Mucosa of descending colon (tissue), 3 donors: ENCODE results near the gene ZNF385B. TPM values are rescaled to one million over a fixed set of nuclear protein-coding genes. Genes with fewer than 3 reads are reported as not detected.
"Not testable (repeated sequence)": the region's sequence is repeated elsewhere in the genome, so short reads cannot be mapped to it uniquely, and the experiment has no call there.

Source experiments
- ATAC-seq: fragments of 200-7000 bp; cut with Tn5 transposase; one replicate; pipeline ENCODE4 v1.9.1; 2020; ENCODE audit warnings: mild to moderate bottlenecking, moderate library complexity
- DNase-seq, 3 donors: peaks; one replicate each; pipeline ENCODE4 v3.0.0-alpha.2; 2020
- H3K36me3 ChIP-seq: fragments of 200-600 bp; one replicate; pipeline ENCODE4 v1.8.0; 2021; ENCODE audit warnings: low read depth, mild to moderate bottlenecking
- H3K4me1 ChIP-seq: fragments of 200-600 bp; one replicate; pipeline ENCODE4 v1.8.0; 2021; ENCODE audit warnings: low read depth, mild to moderate bottlenecking
- H3K4me3 ChIP-seq: fragments of 200-600 bp; one replicate; pipeline ENCODE4 v1.8.0; 2021; ENCODE audit warnings: mild to moderate bottlenecking
- H3K9me3 ChIP-seq: fragments of 200-600 bp; one replicate; pipeline ENCODE4 v1.8.0; 2021; ENCODE audit warnings: mild to moderate bottlenecking
- CTCF ChIP-seq: fragments of 200-600 bp; IDR thresholded peaks from one replicate; pipeline ENCODE4 v1.8.0; 2022; ENCODE audit warnings: antibody characterized with exemption, mild to moderate bottlenecking
- intact Hi-C, 2 donors: fragments of 100-400 bp; cut with DNase I in 1 of 2; cut with micrococcal nuclease in 1 of 2; formaldehyde crosslinking; loops; one replicate each; pipeline versions ENCODE4 v1.11.0 to v1.11.1; 2022; cut with DNase I, micrococcal nuclease
- total RNA-seq, 3 donors: library from RNA; stranded (reverse); fragmentation: NEBNext Ultra II Directional in 2 of 3; extraction: Animal tissue kit (Norgen Biotek cat#: 25700) in 2 of 3; gene quantifications; one replicate each; pipeline versions ENCODE4 v1.2.1 to v1.2.4, GENCODE V29; 2021 to 2023
- donor health status: DM: no; HTN: no; CAD: no; lungs with moderate emphysema.
- donor health status: DM: no; HTN: no; CAD: no.
- donor health status: DM: no; HTN: yes; CAD: no.

ZNF385B gene
- total RNA-seq, 3 donors from 2014 or later: 1.2 to 2.2 (median 1.6) TPM

GRCh38 chr2:179642462-179642861, 218.9 kb downstream of the ZNF385B start:
- TF ChIP-seq CTCF: no peak
- H3K4me3 ChIP-seq: no peak overlapping the region
- intact Hi-C loops: no loop called here
- H3K36me3 ChIP-seq: no peaks in the 10 kb centered on the region
- no peak for DNase-seq
- ATAC-seq: no peak
- no peaks in the 10 kb centered on the region for H3K9me3 ChIP-seq
- no peaks in the 10 kb centered on the region for H3K4me1 ChIP-seq

GRCh38 chr2:179636995-179637394, 224.4 kb downstream of the ZNF385B start:
- intact Hi-C loops: no loop called here

GRCh38 chr2:179636100-179636980, 225.1 kb downstream of the ZNF385B start:
- intact Hi-C loops: no loop called here
- no peak for ATAC-seq
- H3K36me3 ChIP-seq: no peaks in the 10 kb centered on the region
- no peaks in the 10 kb centered on the region for H3K9me3 ChIP-seq
- H3K4me1 ChIP-seq: no peaks in the 10 kb centered on the region
- no peak for DNase-seq
- no peak for TF ChIP-seq CTCF
- no peak overlapping the region for H3K4me3 ChIP-seq

More at GRCh38 chr2:179636995-179637394, 224.4 kb downstream of the ZNF385B start:
- DNase-seq: no peak
- Histone ChIP-seq H3K4me3 (no peak overlapping the region), H3K4me1 (no peaks in the 10 kb centered on the region), H3K9me3 (no peaks in the 10 kb centered on the region), H3K36me3 (no peaks in the 10 kb centered on the region)
- no peak for ATAC-seq
- TF ChIP-seq CTCF: no peak

GRCh38 chr2:179631769-179632385, 229.5 kb downstream of the ZNF385B start:
- H3K36me3 ChIP-seq, DNase-seq, H3K4me3 ChIP-seq, ATAC-seq, intact Hi-C loops, H3K4me1 ChIP-seq, H3K9me3 ChIP-seq: not testable (repeated sequence)

GRCh38 chr2:179629776-179630175, 231.6 kb downstream of the ZNF385B start:
- ATAC-seq, H3K36me3 ChIP-seq, DNase-seq, H3K4me1 ChIP-seq, intact Hi-C loops, H3K4me3 ChIP-seq, H3K9me3 ChIP-seq: not testable (repeated sequence)

GRCh38 chr2:179626261-179626660, 235.2 kb downstream of the ZNF385B start:
- H3K4me1 ChIP-seq: no peaks in the 10 kb centered on the region
- H3K36me3 ChIP-seq: no peaks in the 10 kb centered on the region
- no peak for TF ChIP-seq CTCF
- ATAC-seq (no peak), DNase-seq (no peak)
- intact Hi-C loops: no loop called here
- no peaks in the 10 kb centered on the region for H3K9me3 ChIP-seq
- no peak overlapping the region for H3K4me3 ChIP-seq
